Hepatocyte (in vitro differentiated cells): ENCODE data around the gene APBB1IP. TPM values are rescaled to one million over a fixed set of nuclear protein-coding genes. Genes with fewer than 3 reads are reported as not detected.

ENCODE experiments used
- DNase-seq: peaks from one replicate; pipeline ENCODE4 v3.0.0-alpha.2; 2016; ENCODE audit warnings: low spot score
- H2AFZ ChIP-seq: fragments of 200-600 bp; sonication (generic); 2 replicates; pipeline ENCODE4 v1.6.0; 2016; ENCODE audit warnings: antibody characterized with exemption, mild to moderate bottlenecking
- H3K27ac ChIP-seq: fragments of 200-600 bp; sonication (generic); 2 replicates; pipeline ENCODE4 v1.5.1; 2016; ENCODE audit warnings: mild to moderate bottlenecking
- H3K27me3 ChIP-seq: fragments of 200-600 bp; sonication (generic); 2 replicates; pipeline ENCODE4 v1.6.1; 2016
- H3K36me3 ChIP-seq: fragments of 200-600 bp; sonication (generic); replicated peaks from 2 replicates; pipeline ENCODE4 v1.5.1; 2016; ENCODE audit warnings: low read depth; ENCODE audit not compliant: insufficient read depth
- H3K4me1 ChIP-seq: fragments of 200-600 bp; sonication (generic); 2 replicates; pipeline ENCODE4 v1.5.1; 2016; ENCODE audit warnings: mild to moderate bottlenecking, moderate library complexity; ENCODE audit not compliant: insufficient read depth
- H3K4me2 ChIP-seq: fragments of 200-600 bp; sonication (generic); 2 replicates; pipeline ENCODE4 v1.6.0; 2016
- H3K4me3 ChIP-seq: fragments of 200-600 bp; sonication (generic); 2 replicates; pipeline ENCODE4 v1.5.1; 2016; ENCODE audit warnings: mild to moderate bottlenecking
- H3K79me2 ChIP-seq: fragments of 200-600 bp; sonication (generic); 2 replicates; pipeline ENCODE4 v1.6.0; 2017; ENCODE audit warnings: mild to moderate bottlenecking
- H3K9me2 ChIP-seq: fragments of 200-600 bp; sonication (generic); replicated peaks from 2 replicates; pipeline ENCODE4 v1.6.0; 2017; ENCODE audit warnings: mild to moderate bottlenecking; ENCODE audit not compliant: insufficient read depth
- H3K9me3 ChIP-seq: fragments of 200-600 bp; sonication (generic); 2 replicates; pipeline ENCODE4 v1.5.1; 2016; ENCODE audit warnings: low read depth, mild to moderate bottlenecking
- H4K20me1 ChIP-seq: fragments of 200-600 bp; sonication (generic); 2 replicates; pipeline ENCODE4 v1.6.0; 2016; ENCODE audit warnings: mild to moderate bottlenecking; ENCODE audit not compliant: insufficient read depth, poor library complexity, severe bottlenecking
- EZH2 ChIP-seq: fragments of 200-600 bp; sonication (generic); IDR thresholded peaks from 2 replicates; pipeline ENCODE4 v1.6.1; 2016; ENCODE audit warnings: antibody characterized with exemption, mild to moderate bottlenecking, borderline replicate concordance
- EZH2phosphoT487 ChIP-seq: fragments of 200-600 bp; sonication (generic); IDR thresholded peaks from one replicate; pipeline ENCODE4 v1.6.1; 2018; ENCODE audit warnings: antibody characterized with exemption, mild to moderate bottlenecking, low read depth, moderate library complexity; ENCODE audit not compliant: unreplicated experiment, severe bottlenecking
- WGBS: methylation state at CpG from one replicate; pipeline ENCODE4 v1.1.6; 2016; ENCODE audit warnings: low lambda C conversion rate; ENCODE audit errors: missing lambda C conversion rate; 5-methylcytosine and 5-hydroxymethylcytosine counted together
- polyA plus RNA-seq: library from polyadenylated mRNA; unstranded; fragments of >200 nt; fragmentation: Nextera tagmentation; extraction: Ambion mirVana; gene quantifications from 2 replicates; pipeline ENCODE4 v1.2.1, GENCODE V29; 2016
- total RNA-seq: library from RNA; depleted of rRNA; stranded (reverse); fragments of >200 nt; gene quantifications from 2 replicates; pipeline ENCODE4 v1.2.3, GENCODE V29; 2014
- TF ChIP-seq, protein P1 (sequence below): fragments of 200-600 bp; sonication (generic); IDR thresholded peaks from 2 replicates; pipeline ENCODE4 v1.5.1; 2016; ENCODE audit warnings: antibody characterized with exemption, mild to moderate bottlenecking; ENCODE audit not compliant: poor library complexity

APBB1IP gene
- total and polyA plus RNA-seq, 2 experiments from 2014 or later = 1.1 to 1.8 TPM

- no peaks in the 10 kb centered on the region for H3K36me3 ChIP-seq
- H3K27me3 ChIP-seq = no peaks in the 10 kb centered on the region
- no peaks in the 10 kb centered on the region for H3K4me1 ChIP-seq
- no peaks in the 10 kb centered on the region for H3K9me3 ChIP-seq
- no peak for DNase-seq
- no peaks in the 10 kb centered on the region for H3K9me2 ChIP-seq
- no peaks in the 10 kb centered on the region for H3K79me2 ChIP-seq
- H3K4me2 ChIP-seq = no peak overlapping the region
- H3K27ac ChIP-seq = no peak overlapping the region
- TF ChIP-seq EZH2 = no peak
- TF ChIP-seq, protein P1, sequence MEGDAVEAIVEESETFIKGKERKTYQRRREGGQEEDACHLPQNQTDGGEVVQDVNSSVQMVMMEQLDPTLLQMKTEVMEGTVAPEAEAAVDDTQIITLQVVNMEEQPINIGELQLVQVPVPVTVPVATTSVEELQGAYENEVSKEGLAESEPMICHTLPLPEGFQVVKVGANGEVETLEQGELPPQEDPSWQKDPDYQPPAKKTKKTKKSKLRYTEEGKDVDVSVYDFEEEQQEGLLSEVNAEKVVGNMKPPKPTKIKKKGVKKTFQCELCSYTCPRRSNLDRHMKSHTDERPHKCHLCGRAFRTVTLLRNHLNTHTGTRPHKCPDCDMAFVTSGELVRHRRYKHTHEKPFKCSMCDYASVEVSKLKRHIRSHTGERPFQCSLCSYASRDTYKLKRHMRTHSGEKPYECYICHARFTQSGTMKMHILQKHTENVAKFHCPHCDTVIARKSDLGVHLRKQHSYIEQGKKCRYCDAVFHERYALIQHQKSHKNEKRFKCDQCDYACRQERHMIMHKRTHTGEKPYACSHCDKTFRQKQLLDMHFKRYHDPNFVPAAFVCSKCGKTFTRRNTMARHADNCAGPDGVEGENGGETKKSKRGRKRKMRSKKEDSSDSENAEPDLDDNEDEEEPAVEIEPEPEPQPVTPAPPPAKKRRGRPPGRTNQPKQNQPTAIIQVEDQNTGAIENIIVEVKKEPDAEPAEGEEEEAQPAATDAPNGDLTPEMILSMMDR = no peak
- no peak for TF ChIP-seq EZH2phosphoT487
- H4K20me1 ChIP-seq = no peaks in the 10 kb centered on the region
- H3K4me3 ChIP-seq = no peak overlapping the region
- no peak overlapping the region for H2AFZ ChIP-seq
- 56% methylated on average over 3 of the region's 3 CpGs for WGBS
Measured at GRCh38 chr10:26449726-26450125, 11.6 kb downstream of the APBB1IP start.

DNA sequence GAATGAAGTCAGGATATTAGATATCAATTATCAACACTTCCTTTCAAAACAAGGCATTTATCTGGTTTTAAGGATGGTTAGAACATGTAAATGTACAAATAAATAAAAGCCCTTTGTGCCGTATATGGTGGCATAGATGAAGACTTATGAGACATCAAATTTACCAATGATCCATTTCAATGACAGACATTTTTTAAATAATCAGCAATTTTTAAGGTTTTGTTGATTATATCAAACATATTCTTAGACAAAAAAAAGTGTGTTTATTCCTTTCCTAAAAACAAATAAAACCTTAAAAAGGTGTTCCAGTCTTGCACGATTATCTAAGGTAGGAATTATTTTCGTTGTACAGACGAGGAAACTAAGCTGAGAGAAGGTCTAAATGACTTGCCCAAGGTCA lies 13.8 kb downstream of the APBB1IP start:
- no peak overlapping the region for H2AFZ ChIP-seq
- H3K36me3 ChIP-seq = no peaks in the 10 kb centered on the region
- H3K9me3 ChIP-seq = no peaks in the 10 kb centered on the region
- TF ChIP-seq EZH2 (no peak), EZH2phosphoT487 (no peak)
- TF ChIP-seq, protein P1 = no peak
- H3K4me3 ChIP-seq = no peak overlapping the region
- no peak overlapping the region for H3K27ac ChIP-seq
- H3K4me1 ChIP-seq = no peaks in the 10 kb centered on the region
- WGBS = 24% methylated on average over 4 of the region's 4 CpGs
- no peak overlapping the region for H3K4me2 ChIP-seq
- H3K79me2 ChIP-seq = no peaks in the 10 kb centered on the region
- H3K9me2 ChIP-seq = no peaks in the 10 kb centered on the region
- DNase-seq = no peak
- no peaks in the 10 kb centered on the region for H4K20me1 ChIP-seq
- no peaks in the 10 kb centered on the region for H3K27me3 ChIP-seq

DNA sequence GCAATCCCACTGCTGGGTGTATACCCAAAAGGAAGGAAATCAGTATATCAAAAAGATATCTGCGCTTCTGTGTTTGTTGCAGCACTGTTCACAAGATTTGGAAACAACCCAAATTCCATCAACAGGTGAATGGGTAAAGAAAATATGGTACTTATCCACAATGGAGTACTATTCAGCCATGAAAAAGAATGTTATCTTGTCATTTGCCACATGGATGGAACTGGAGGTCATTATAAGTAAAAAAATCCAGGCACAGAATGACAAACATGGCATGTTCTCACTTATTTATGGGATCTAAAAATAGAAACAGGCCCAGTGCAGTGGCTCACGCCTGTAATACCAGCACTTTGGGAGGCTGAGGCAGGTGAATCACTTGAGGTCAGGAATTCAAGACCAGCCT lies 15.7 kb downstream of the APBB1IP start:
- H3K36me3 ChIP-seq = no peaks in the 10 kb centered on the region
- H3K9me3 ChIP-seq = no peaks in the 10 kb centered on the region
- H3K9me2 ChIP-seq = no peaks in the 10 kb centered on the region
- no peak overlapping the region for H3K4me2 ChIP-seq
- no peaks in the 10 kb centered on the region for H4K20me1 ChIP-seq
- DNase-seq = no peak
- H3K27me3 ChIP-seq = no peaks in the 10 kb centered on the region
- TF ChIP-seq, protein P1 = no peak
- TF ChIP-seq EZH2 (no peak), EZH2phosphoT487 (no peak)
- no peak overlapping the region for H3K27ac ChIP-seq
- H2AFZ ChIP-seq = no peak overlapping the region
- no peaks in the 10 kb centered on the region for H3K79me2 ChIP-seq
- WGBS = 46% methylated on average over 2 of the region's 2 CpGs
- H3K4me1 ChIP-seq = no peaks in the 10 kb centered on the region
- H3K4me3 ChIP-seq = no peak overlapping the region

DNA sequence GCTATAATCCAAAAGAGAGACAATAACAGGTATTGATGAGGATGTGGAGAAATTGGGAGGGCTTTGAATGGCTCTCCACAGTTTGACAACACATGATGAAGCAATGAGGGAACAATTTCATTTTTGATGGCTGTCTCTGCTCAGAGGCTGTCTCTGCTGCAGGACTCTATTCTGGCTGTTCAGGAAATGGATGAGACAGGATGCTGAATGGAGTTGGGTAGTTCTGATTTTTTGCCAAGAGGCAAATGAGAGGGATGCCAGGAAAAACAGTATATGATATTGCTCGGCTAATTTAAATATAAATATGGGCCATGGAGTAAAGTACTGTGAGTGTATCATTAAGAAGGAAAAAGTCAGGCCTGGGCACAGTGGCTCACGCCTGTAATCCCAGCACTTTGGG lies 16.8 kb downstream of the APBB1IP start:
- H3K27ac ChIP-seq = no peak overlapping the region
- H3K4me2 ChIP-seq = no peak overlapping the region
- H2AFZ ChIP-seq = no peak overlapping the region
- no peaks in the 10 kb centered on the region for H3K9me2 ChIP-seq
- H3K79me2 ChIP-seq = no peaks in the 10 kb centered on the region
- 97% methylated on average over 2 of the region's 2 CpGs for WGBS
- TF ChIP-seq EZH2phosphoT487 (no peak), EZH2 (no peak)
- TF ChIP-seq, protein P1 = no peak
- no peak for DNase-seq
- H3K9me3 ChIP-seq = no peaks in the 10 kb centered on the region
- H3K36me3 ChIP-seq = no peaks in the 10 kb centered on the region
- H3K4me1 ChIP-seq = no peaks in the 10 kb centered on the region
- H3K27me3 ChIP-seq = no peaks in the 10 kb centered on the region
- H3K4me3 ChIP-seq = no peak overlapping the region
- H4K20me1 ChIP-seq = no peaks in the 10 kb centered on the region
